LNCAP (cell line): ENCODE data around the gene SRGAP1.

Experiments used
- TF ChIP-seq, protein P1 (sequence below): fragments of 450-650 bp; IDR thresholded peaks from 2 replicates; pipeline ENCODE4 v1.5.1; 2017; ENCODE audit warnings: mild to moderate bottlenecking

The SRGAP1 gene

DNA sequence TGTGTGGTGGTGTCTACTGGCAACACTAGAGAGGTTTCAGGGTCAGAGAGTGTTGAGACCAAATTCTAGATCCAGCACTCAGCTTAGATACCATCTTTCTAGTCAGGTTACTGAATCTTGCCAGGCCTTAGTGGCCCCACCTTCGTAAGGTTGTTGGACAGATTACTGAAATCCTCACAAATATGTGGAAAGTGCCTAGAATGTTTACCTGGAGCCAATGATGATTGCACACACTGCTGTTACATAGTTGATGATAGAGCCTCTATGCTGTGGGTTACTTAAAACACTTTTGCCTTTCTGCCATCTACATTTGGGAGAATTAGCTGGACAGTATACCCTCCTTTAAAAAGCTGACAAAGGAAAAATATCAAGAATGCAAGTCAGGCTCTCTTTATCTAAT lies 33.2 kb downstream of the SRGAP1 start:
- TF ChIP-seq, protein P1, sequence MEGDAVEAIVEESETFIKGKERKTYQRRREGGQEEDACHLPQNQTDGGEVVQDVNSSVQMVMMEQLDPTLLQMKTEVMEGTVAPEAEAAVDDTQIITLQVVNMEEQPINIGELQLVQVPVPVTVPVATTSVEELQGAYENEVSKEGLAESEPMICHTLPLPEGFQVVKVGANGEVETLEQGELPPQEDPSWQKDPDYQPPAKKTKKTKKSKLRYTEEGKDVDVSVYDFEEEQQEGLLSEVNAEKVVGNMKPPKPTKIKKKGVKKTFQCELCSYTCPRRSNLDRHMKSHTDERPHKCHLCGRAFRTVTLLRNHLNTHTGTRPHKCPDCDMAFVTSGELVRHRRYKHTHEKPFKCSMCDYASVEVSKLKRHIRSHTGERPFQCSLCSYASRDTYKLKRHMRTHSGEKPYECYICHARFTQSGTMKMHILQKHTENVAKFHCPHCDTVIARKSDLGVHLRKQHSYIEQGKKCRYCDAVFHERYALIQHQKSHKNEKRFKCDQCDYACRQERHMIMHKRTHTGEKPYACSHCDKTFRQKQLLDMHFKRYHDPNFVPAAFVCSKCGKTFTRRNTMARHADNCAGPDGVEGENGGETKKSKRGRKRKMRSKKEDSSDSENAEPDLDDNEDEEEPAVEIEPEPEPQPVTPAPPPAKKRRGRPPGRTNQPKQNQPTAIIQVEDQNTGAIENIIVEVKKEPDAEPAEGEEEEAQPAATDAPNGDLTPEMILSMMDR = no peak

DNA sequence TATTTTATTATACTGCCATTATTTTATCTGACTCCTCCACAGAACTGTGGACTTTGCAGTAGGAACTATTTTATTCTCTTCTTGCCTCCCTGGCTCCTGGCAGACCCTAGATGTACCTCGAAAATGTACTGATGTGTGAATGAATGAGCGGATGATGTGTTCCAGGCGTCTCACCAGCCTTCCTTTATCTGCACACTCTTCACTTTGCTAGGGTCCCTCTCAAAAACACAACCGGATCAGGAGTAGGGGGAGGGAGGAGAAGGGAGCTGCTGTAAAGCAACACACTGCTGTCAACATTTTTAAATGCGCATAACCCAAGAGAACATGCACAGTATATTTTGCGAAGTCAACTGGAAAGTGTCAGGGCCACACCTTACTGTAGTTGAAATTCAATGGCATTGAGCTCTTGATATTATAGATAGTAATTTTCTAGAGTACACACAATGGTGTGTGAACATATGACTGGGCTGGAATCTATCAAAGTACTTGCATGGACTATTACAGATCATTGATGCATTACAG lies 36.3 kb downstream of the SRGAP1 start:
- TF ChIP-seq, protein P1 = no peak

DNA sequence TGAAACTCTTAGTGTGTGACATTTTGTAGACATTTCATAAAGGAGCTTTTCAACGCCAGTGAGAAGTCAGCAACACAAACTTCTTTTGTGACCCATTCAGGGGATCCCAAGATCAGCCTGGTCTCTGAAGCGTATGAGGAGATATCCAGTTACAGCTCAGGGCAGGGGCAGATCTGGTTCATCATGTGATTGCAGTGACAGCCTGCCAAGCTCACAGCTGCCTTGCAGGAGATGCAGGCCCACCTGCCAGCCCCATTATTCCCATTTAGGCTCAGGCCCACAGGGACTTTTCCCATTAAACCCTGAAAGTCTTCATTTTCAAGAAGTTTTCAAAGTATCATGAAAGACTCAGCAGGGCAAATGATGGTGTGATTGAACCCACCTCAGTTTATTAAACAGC lies 38.3 kb downstream of the SRGAP1 start:
- TF ChIP-seq, protein P1 = no peak

DNA sequence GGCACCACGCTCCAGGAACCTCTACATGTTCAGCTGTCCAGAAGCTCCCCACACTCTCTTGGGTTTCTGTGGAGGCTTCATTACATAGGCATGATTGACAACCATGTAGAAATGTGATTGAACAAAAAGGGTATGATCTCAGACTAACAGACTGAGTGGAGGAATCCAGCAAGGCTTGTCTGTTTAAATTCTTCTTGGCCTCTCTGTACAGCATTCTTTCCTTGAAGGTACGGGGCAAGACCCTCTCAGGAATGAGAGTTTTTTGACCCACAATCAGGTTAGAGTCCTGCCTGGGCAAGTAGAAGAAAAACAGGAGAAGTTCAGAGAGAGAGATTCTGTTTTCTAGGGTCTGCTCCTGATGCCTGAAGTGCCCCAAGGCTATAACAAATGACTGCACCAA lies 40.9 kb downstream of the SRGAP1 start:
- TF ChIP-seq, protein P1 = no peak

DNA sequence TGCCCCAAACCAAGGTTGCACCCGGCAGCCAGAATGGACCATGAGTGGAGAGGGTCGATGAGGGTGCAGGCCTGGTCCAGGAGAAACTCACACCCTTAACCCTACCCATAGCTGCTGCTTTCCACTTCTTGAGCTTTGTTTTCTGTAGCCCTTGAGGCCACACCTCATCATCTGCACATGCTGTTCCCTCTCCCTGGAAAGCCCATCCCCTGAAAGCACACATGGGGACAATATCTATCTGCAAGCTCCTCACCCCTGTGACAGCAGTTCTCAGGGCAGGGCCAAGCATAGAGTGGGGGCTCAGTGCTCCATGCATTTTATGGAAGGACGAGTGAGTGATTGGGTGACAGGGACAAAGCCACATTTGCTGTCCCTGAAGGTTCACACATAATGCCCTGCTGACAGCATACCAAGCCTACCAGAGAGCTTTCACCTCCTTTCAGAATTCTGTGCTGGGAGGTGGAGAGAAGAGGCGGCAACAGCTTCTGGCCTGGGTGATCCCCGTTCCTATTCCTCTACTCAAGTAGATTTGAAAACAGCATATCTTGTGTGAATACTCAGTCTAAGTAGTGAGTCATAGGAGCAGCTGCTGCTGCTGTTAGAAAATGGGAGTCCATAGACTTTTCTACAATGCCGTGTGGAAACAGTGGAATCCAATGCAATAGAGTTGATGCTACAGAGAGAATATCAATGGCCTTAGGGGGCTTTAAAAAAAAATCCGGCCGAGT lies 44.6 kb downstream of the SRGAP1 start:
- TF ChIP-seq, protein P1 = no peak

DNA sequence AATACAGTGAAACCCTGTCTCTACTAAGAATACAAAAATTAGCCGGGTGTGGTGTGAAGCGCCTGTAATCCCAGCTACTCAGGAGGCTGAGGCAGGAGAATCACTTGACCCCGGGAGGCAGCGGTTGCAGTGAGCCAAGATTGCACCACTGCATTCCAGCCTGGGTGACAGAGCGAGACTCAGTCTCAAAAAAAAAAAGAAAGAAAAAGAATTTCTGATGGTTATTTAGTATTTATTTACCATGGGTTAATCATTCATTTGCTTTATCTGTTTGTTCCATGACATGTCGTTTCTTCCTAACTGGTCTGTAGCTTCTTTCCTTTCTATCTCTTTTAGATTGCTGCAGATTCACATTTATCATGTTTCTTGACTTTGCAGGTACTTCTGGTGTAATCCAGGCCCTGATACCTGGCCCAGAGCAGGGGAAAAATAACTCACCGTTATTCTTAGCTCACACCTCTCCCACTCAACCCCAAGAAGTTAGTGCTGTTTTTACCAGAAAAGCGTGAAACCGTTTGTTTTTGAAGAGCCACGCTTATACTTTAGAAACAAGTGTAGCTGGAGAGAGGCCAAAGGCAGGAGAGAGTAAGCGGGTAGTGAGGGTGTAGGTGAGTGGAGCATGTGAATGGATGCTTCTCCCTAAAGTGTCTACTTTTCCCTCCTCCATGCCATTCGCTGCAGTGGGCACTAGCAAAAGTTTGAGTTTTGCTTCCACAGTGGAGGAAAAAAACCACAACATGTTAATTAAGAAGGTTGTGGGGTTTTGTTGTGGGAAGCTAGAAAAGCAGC lies 45.4 kb downstream of the SRGAP1 start:
- TF ChIP-seq, protein P1 = no peak

DNA sequence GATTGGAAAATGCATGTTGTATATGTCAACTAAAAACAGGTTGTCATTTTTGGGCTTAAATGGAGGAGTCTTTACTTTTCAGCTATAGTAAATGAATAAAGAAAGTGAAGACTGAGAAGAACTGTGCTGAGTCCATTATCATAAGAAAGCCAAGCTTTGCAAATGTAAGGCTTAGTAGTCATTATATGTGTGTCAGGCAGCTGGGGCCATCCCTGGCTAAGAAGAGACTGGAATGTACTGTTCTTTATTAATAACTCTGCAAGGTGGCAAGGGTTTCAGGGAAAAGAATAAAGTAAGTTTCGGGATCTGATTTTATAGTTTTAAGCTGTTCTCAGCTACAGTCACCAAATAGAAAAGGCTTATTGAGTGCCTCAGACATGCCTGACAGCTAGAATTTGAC lies 48.7 kb downstream of the SRGAP1 start:
- TF ChIP-seq, protein P1 = no peak
